Neural progenitor cell (in vitro differentiated cells): Measurements from ENCODE around the gene PTGES2.
"Not testable (repeated sequence)": the region's sequence is repeated elsewhere in the genome, so short reads cannot be mapped to it uniquely, and the experiment has no call there.

Source experiments
- EZH2 ChIP-seq: fragments of 200-600 bp; sonication (generic); IDR thresholded peaks from 2 replicates; pipeline ENCODE4 v1.6.1; 2017; ENCODE audit warnings: antibody characterized with exemption, mild to moderate bottlenecking, moderate library complexity
- EZH2phosphoT487 ChIP-seq: fragments of 200-600 bp; sonication (generic); IDR thresholded peaks from 2 replicates; pipeline ENCODE4 v1.6.1; 2017; ENCODE audit warnings: antibody characterized with exemption
- TF ChIP-seq, protein P1 (sequence below): fragments of 200-600 bp; sonication (generic); IDR thresholded peaks from 2 replicates; pipeline ENCODE4 v1.5.1; 2017; ENCODE audit warnings: antibody characterized with exemption, mild to moderate bottlenecking

DNA sequence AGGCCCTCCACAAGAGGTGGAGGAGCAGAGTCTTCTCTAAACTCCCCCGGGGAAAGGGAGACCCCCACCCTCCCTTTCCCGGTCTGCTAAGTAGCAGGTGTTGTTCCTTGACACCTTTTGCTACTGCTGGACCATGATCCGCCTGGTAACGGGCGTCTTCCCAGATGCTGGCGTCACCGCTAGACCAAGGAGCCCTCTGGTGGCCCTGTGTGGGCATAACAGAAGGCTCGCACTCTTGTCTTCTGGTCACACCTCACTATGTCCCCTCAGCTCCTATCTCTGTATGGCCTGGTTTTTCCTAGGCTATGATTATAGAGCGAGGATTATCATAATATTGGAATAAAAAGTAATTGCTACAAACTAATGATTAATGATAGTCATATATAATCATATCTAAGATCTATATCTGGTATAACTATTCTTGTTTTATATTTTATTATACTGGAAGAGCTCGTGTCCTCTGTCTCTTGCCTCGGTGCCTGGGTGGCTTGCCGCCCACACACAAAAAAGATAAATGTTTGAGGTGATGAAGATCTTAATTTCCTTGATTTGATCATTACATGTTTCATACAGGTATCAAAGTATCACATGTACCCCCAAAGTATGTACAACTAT lies 2.6 kb upstream of the PTGES2 start:
- TF ChIP-seq, protein P1, sequence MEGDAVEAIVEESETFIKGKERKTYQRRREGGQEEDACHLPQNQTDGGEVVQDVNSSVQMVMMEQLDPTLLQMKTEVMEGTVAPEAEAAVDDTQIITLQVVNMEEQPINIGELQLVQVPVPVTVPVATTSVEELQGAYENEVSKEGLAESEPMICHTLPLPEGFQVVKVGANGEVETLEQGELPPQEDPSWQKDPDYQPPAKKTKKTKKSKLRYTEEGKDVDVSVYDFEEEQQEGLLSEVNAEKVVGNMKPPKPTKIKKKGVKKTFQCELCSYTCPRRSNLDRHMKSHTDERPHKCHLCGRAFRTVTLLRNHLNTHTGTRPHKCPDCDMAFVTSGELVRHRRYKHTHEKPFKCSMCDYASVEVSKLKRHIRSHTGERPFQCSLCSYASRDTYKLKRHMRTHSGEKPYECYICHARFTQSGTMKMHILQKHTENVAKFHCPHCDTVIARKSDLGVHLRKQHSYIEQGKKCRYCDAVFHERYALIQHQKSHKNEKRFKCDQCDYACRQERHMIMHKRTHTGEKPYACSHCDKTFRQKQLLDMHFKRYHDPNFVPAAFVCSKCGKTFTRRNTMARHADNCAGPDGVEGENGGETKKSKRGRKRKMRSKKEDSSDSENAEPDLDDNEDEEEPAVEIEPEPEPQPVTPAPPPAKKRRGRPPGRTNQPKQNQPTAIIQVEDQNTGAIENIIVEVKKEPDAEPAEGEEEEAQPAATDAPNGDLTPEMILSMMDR = peak; percentile 42
- not testable (repeated sequence) for TF ChIP-seq EZH2, EZH2phosphoT487
